Stimulated activated CD8-positive, alpha-beta memory T cell treated with anti-CD3 and anti-CD28 coated beads, Interleukin-2, amount 100 ng/mL, for 48 hours (primary cell): ENCODE results near the gene DNAAF8.

Source experiments
- DNase-seq, 2 donors: peaks; one replicate each; pipeline ENCODE4 v3.0.0-alpha.2; 2020; ENCODE audit warnings: low read depth in 2 of 2

Gene DNAAF8

DNA sequence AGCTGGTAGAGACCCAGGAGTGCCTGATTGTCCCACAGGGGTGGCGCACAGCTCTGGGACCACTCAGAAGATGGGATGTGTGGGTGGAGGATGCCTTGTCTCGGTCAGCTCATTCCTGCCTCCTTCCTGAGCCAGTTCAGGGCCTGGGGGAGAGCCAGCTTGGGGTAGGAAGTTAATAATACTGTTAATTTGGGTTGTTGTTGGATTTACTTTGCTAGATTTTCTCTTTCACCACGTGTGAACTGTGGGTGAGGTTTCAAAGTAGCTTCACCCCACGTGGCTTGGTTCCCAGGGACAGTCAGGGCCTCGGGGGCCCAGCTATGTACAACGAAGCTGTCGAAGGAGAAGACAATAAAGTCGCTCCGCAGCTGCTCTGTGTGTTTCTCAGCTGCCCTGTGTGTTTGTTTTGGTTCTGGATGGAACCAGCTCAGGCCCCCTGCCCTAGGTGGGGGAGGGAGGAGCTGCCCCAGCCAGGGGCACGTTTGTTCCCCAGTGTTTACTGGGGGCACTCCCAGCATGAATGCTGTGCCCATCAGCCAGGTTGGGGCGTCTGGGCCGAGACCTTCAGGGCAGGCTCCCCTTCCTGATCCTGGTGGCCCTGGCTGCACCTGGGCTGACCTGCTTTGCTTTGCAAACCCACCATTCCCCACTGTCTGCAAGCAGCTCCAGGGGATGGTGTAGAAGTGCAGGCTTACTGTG lies 38.7 kb upstream of the DNAAF8 start:
- no peak for DNase-seq

GRCh38 chr16:4696172-4696904 lies 38.0 kb upstream of the DNAAF8 start:
- DNase-seq, result no peak

GRCh38 chr16:4696905-4697847 lies 37.2 kb upstream of the DNAAF8 start:
- DNase-seq, result no peak

- DNase-seq, result no peak
Observed at GRCh38 chr16:4697848-4698291, 36.5 kb upstream of the DNAAF8 start.

DNA sequence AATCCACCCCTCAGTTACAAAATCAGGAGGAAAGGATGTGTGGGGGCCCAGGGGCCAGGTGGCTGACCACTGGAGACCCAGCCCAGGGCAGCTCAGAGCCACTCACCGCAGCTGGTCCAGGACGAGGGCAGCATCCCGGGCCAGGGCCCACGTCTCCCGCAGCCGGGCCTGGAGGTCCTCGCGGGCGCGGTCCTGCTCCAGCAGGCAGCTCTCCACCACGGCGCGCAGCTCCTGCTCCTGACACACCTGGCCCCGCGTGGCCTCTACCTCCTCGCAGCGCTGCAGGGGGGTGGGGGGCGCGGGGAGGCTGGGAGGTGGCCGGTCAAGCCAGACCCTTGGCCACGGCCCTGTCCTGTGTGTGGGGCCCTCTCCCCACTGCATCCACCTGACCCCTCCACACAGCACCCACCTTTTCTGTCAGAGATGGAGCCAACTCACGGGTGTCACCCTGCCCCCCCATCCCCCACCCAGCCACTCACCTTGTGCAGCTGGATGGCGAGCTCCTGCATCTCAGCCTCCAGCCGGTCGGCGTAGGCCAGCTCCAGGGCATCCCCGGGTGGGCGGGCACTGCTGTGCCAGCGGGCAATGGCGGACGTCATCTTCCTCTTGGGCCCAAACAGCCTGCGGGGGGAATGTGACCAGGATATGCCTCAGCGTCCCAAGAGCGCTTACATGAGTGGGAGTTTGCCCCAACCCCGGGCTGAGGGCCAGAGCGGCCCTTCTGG lies 35.9 kb upstream of the DNAAF8 start:
- no peak for DNase-seq

DNA sequence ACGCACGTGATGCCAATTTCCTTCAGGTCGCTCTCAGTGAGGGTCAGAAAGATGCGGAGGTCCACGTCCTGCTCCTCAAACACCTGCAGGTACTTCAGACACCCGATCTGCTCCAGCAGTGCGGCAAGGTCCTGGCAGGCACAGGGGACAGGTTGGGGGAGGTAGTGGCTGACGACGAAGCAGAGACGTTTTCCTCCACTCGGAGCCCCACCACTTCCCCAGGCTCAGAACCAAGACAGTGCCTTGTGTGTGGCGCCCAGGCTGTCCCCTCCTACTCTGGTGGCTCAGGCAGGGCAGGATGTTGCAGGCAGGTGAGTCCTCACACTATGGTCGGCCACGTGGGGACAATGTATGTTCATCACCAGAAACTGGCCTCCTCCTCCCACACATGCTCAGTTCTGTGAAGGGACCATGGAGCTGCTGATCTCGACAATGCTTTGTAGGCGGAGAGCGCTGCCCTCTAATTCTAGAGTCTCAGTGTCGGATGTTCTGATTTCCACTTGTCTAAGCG lies 35.2 kb upstream of the DNAAF8 start:
- DNase-seq, result no peak

- DNase-seq, result no peak
Observed at GRCh38 chr16:4700380-4700996, 33.8 kb upstream of the DNAAF8 start.

- no peak for DNase-seq
Observed at GRCh38 chr16:4700997-4701743, 33.2 kb upstream of the DNAAF8 start.

DNA sequence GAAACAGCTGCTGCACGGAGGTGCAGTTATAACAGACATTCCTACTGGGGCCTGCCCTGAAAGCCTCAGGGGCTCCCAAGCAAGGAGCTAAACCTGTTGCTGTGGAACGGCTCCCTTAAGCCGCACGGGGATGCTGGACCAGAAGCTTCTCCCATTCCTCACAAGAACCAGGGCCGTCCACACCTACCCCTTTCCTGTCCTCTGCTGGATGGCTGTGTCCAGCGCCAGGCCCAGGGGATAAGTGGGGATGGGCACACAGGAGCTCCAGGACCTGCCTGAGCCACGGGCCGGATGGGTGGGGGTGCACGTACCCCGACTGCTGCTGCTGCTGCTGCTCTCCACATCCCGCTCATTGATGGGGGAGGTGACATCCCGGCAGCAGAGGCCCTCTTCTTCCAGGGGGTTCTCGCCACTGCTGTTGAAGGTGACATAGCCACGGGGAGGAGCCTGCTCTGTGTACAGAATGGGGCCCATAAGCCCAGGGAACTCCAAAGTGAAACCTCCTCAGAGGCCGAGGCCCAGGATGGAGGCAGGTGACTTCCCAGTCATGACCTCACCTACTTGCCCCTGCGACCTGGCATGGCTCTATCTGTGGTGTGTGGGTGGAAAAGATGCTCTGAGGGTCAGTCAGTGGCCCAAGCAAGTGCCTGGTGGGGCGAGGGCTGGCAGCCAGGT lies 32.4 kb upstream of the DNAAF8 start:
- DNase-seq, result no peak

GRCh38 chr16:4702466-4702808 lies 31.9 kb upstream of the DNAAF8 start:
- no peak for DNase-seq

GRCh38 chr16:4703906-4704305 lies 30.4 kb upstream of the DNAAF8 start:
- DNase-seq, result no peak

GRCh38 chr16:4704491-4704890 lies 29.8 kb upstream of the DNAAF8 start:
- DNase-seq, result no peak

- no peak for DNase-seq
Observed at GRCh38 chr16:4704913-4705312, 29.4 kb upstream of the DNAAF8 start.

- DNase-seq, result no peak
Observed at GRCh38 chr16:4706871-4707270, 27.5 kb upstream of the DNAAF8 start.

- DNase-seq, result no peak
Observed at GRCh38 chr16:4709481-4709880, 24.9 kb upstream of the DNAAF8 start.

- no peak for DNase-seq
Observed at GRCh38 chr16:4713663-4714501, 20.5 kb upstream of the DNAAF8 start.

DNA sequence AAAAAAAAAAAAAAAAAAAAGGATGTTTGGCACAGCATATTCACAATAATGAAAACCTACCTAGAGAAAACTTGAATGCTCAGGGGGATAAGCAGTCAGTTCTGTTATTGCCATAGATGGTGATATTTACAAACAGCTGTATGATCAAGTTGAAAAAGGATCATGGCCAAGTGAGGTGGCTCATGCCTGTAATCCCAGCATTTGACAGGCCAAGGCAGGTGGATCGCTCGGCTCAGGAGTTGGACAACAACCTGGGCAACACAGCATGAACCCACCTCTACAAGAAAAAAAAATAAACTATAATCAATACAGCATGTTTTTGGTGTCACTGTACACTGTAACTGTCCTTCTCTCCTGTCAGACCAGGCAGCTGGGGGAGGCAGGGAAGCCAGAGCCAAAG lies 19.3 kb upstream of the DNAAF8 start:
- DNase-seq, result no peak

DNA sequence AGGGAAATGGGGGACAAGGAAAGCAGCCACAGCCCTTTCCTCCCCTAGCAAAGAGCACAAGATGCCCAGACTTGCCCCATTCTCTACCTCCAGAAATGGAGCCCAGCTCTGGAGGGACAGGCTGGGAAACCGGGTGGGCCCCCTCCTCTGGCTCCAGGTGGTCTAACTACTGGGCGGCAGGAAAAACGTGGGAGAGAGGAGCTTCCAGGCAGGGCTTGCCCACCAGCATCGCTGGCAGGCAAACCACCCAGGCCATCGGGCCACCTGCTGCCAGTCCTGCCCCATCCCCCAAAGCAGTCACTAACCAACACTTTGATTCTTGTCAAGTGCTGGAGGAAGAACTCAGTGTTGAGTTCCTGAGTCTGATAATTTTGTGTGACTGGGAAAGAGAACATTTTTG lies 15.9 kb upstream of the DNAAF8 start:
- DNase-seq, result no peak
